RPMI7951 (cell line): ENCODE measurements around the gene RSPO4. TPM values are rescaled to one million over a fixed set of nuclear protein-coding genes. Genes with fewer than 3 reads are reported as not detected.

ENCODE experiments used
- DNase-seq: peaks from one replicate; pipeline ENCODE4 v3.0.0-alpha.2; 2012; ENCODE audit warnings: low read depth
- total RNA-seq: library from RNA; depleted of rRNA; stranded (reverse); fragments of >200 nt; shearing (Covaris generic); gene quantifications from 2 replicates; pipeline ENCODE4 v1.2.3, GENCODE V29; 2014

The RSPO4 gene
- total RNA-seq, 1 experiment from 2014 or later = not detected

DNA sequence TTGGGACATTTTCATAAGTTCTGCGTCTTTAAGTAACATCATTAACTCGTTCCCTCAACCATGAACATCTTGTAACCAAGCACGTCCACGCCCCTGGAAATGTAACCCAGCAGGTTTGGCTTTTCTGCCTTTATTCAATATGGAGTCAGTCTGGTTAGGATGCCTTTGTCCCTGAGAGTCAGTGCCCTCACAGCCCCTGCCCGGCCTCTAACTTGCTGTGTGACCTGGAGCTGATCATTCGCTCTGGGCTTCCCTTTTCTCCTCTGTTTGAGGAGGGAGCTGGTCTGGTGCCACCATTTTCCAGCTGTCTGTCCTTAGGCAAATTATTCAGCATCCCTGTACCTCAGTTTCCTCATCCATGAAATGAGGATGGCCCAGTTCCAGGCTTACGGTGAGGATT is 59.5 kb downstream of the RSPO4 start:
- DNase-seq = no peak

GRCh38 chr20:940926-941325 is 61.2 kb downstream of the RSPO4 start:
- DNase-seq = no peak

GRCh38 chr20:939606-940005 is 62.5 kb downstream of the RSPO4 start:
- no peak for DNase-seq

GRCh38 chr20:934186-934840 is 67.8 kb downstream of the RSPO4 start:
- DNase-seq = no peak

DNA sequence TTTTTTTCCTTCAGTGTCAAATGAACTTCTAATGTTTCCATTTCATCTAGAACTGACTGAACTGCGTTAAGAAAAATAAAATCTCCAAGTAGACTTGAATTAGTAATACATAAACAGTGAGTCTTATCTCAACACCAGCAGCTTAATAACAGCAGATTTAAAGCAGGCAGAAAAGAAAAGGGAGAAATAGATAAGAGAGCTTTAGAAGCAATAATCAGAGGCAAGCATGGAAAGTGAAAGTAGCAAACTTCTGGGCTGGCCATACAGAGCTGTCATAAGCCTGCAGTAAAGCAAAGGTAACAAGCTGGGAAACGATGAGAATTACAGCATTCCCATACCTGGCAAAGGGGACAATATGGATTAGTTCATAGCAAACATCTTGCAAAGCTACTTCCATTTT is 69.1 kb downstream of the RSPO4 start:
- no peak for DNase-seq

DNA sequence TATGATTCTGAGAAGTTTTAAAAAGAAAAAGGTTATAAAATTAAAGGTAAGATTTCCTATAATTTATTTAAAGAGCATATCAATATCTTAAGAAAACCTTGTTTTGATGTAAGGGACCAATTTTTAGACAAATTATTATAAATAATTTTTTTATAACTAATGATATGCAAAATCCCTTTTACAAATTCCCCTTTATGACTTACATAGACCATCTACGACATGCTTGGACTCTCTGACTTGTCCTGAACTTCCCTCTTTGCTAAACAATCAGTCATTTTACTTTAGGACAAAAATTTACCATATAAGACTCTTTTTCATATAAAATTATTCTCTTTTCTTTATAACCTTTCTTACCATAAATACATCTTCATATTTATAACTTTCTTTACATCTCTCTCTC is 70.7 kb downstream of the RSPO4 start:
- peak; percentile 25 for DNase-seq

GRCh38 chr20:926670-927069 is 75.4 kb downstream of the RSPO4 start:
- no peak for DNase-seq

DNA sequence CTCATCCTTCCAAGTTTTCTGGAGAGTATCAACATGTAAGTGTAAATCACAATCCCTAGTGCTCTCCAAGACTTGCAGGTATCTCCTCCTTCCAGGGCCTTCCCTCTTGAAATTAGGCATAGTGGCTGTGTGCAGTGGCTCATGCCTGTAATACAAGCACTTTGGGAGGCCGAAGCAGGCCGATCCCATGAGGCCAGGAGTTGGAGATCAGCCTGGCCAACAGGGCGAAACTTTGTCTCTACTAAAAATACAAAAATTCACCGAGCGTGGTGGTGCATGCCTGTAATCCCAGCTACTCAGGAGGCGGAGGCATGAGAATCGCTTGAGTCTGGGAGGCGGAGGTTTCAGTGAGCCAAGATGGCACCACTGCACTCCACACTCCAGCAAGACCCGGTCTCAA is 76.6 kb downstream of the RSPO4 start:
- no peak for DNase-seq

- no peak for DNase-seq
Observed at GRCh38 chr20:924639-925038, 77.5 kb downstream of the RSPO4 start.

DNA sequence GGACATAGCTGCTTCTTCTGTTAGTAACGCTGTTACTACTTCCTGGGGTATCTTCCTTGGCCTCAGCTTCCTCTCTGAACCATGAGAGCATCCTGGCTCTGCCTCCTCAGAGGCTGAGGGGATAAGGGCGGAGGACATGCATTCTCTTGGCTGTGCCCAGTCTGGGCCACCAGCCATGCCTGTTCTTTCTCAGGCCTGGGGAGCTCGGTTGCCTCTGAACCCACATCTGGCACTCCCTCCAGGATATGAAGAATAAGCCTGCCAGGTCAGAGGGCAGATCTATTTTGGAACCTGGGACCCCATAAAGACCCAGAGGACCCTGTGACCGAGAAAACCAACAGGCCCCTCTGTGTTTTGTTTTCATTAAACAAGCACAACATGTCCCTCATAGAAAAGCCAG is 79.3 kb downstream of the RSPO4 start:
- DNase-seq = no peak

- no peak for DNase-seq
Observed at GRCh38 chr20:921068-921467, 81.0 kb downstream of the RSPO4 start.

- no peak for DNase-seq
Observed at GRCh38 chr20:920311-920710, 81.8 kb downstream of the RSPO4 start.

- DNase-seq = peak; percentile 10
Observed at GRCh38 chr20:919491-919916, 82.6 kb downstream of the RSPO4 start.

GRCh38 chr20:917416-917815 is 84.7 kb downstream of the RSPO4 start:
- DNase-seq = no peak

- DNase-seq = no peak
Observed at GRCh38 chr20:916825-917224, 85.3 kb downstream of the RSPO4 start.

GRCh38 chr20:916125-916799 is 85.8 kb downstream of the RSPO4 start, which contains the start of gene ANGPT4:
Gene ANGPT4, minus strand, starts transcription at chr20:916334. Its CDS starts 120 bp downstream, at chr20:916214.
- no peak for DNase-seq

GRCh38 chr20:914727-915498 is 87.2 kb downstream of the RSPO4 start:
- peak; percentile 29 for DNase-seq

DNA sequence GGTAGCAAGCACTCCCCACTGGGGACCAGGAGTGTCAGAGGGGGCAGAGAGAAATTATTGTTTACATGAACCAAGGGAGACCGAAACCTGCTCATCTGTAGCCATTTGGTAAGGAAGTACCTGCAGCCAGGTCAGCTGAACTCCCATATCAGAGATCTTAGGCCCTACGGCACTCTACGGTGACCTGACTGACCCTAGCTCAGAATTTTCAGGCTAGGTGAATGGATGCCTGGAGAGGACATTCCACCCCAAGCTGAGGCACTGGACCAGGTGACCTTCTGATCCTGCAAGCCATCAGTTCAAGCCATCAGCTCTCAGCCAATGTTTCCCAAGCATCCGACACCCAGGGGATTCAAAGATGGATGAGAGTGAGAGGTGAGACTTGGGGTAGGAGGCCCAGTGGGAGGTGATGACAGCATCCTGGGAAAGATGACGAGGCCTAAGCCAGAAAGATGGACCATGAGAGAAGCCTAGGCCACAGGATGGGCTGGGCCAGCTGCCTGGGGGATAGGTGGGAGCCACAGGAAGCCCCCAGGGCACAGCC is 88.7 kb downstream of the RSPO4 start:
- no peak for DNase-seq

GRCh38 chr20:911882-912600 is 90.1 kb downstream of the RSPO4 start:
- DNase-seq = no peak

DNA sequence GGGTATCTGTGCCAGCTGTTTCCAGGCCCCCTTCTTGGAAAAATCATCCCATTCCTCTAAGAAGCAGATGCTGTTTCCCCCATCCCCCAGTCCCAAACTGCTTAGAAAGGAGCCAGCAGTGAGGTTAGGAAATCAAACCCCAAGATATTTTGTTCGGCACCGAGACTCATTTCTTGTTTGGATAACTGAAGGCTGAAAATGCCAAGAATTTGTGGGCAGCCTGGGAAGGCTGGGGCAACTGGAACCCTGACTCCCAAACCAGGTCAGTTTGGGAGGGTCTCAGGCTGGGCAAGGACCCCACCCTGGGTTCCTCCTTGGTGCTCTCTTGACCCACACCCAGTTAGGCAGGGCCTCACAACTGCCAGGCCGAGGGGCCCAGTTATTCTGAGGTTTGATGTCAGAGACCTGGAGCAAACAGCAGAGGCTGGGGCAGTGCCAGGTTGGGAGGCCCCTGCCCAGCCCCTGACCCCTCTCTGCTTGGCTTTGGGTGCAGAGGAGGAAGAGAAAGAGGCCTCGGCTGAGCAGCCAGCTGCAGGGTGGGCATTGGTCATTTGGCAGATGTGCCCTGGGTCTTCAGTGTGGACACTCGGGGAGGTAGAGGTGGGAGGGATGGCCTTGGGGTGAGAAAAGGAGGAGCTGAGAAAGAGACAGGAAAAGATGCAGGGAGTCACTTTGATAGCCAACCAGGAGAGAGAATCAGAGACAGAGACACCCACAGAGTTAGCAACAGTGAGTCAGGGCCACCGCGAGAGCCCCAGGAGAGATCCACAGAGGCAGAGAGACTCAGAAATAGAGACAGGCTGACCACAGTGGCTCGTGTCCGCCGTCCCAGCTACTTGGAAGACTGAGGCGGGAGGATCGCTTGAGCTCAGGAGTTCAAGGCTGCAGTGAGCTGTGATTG is 91.0 kb downstream of the RSPO4 start:
- peak; percentile 28 for DNase-seq
